Liver (tissue), 9 donors: Measurements from ENCODE around the gene SH3PXD2A. TPM values are rescaled to one million over a fixed set of nuclear protein-coding genes. Genes with fewer than 3 reads are reported as not detected.

Experiments used
- DNase-seq: peaks from one replicate; pipeline ENCODE4 v3.0.0-alpha.2; 2017; ENCODE audit warnings: low spot score
- H3K27ac ChIP-seq, 2 donors: one replicate each; pipeline ENCODE4 v1.7.0; 2013; ENCODE audit warnings: inconsistent platforms in 2 of 2, low read length in 2 of 2, control low read depth in 1 of 2, low read depth in 1 of 2, mild to moderate bottlenecking in 1 of 2
- H3K27me3 ChIP-seq, 4 donors: one replicate each; pipeline versions ENCODE4 v1.6.1 to v1.7.0; 2013; ENCODE audit warnings: low read length in 3 of 4, inconsistent platforms in 1 of 4, mild to moderate bottlenecking in 1 of 4, moderate library complexity in 1 of 4; ENCODE audit not compliant: control insufficient read depth in 4 of 4, insufficient read depth in 4 of 4
- H3K36me3 ChIP-seq, 4 donors: one replicate each; pipeline versions ENCODE4 v1.6.1 to v1.7.0; 2013; ENCODE audit warnings: low read length in 3 of 4, mild to moderate bottlenecking in 3 of 4, low read depth in 1 of 4, moderate library complexity in 1 of 4; ENCODE audit not compliant: control insufficient read depth in 4 of 4, insufficient read depth in 3 of 4
- H3K4me1 ChIP-seq, 4 donors: one replicate each; pipeline versions ENCODE4 v1.6.1 to v1.7.0; 2013; ENCODE audit warnings: low read length in 3 of 4, mild to moderate bottlenecking in 3 of 4, moderate library complexity in 1 of 4; ENCODE audit not compliant: control insufficient read depth in 4 of 4, insufficient read depth in 4 of 4
- H3K4me3 ChIP-seq, 3 donors: one replicate each; pipeline versions ENCODE4 v1.6.1 to v1.7.0; 2013; ENCODE audit warnings: low read length in 3 of 3, control low read depth in 1 of 3, low read depth in 1 of 3, mild to moderate bottlenecking in 1 of 3
- H3K9ac ChIP-seq, 2 donors: one replicate each; pipeline ENCODE4 v1.7.0; 2013; ENCODE audit warnings: low read length in 2 of 2, mild to moderate bottlenecking in 2 of 2, moderate library complexity in 2 of 2, control low read depth in 1 of 2, low read depth in 1 of 2
- H3K9me3 ChIP-seq, 4 donors: one replicate each; pipeline versions ENCODE4 v1.6.1 to v1.7.0; 2013; ENCODE audit warnings: low read length in 3 of 4; ENCODE audit not compliant: control insufficient read depth in 4 of 4
- FOXA1 ChIP-seq: IDR thresholded peaks from 2 replicates; pipeline ENCODE4 v1.6.1; 2016; ENCODE audit warnings: antibody characterized with exemption
- HNF4A ChIP-seq, 2 donors: conservative IDR thresholded peaks; 2 replicates each; pipeline ENCODE4 v1.6.1; 2016; ENCODE audit warnings: antibody characterized with exemption in 2 of 2, mild to moderate bottlenecking in 2 of 2
- JUND ChIP-seq, 2 donors: IDR thresholded peaks; 2 replicates each; pipeline ENCODE4 v1.6.1; 2016; ENCODE audit warnings: antibody characterized with exemption in 2 of 2
- NR2F2 ChIP-seq: IDR thresholded peaks from 2 replicates; pipeline ENCODE4 v1.6.1; 2016; ENCODE audit warnings: antibody characterized with exemption
- RAD21 ChIP-seq, 2 donors: IDR thresholded peaks; 2 replicates each; pipeline ENCODE4 v1.6.1; 2016; ENCODE audit warnings: antibody characterized with exemption in 2 of 2, mild to moderate bottlenecking in 2 of 2
- RXRA ChIP-seq, 2 donors: IDR thresholded peaks; 2 replicates each; pipeline ENCODE4 v1.6.1; 2017 to 2018; ENCODE audit warnings: antibody characterized with exemption in 2 of 2, mild to moderate bottlenecking in 1 of 2
- TAF1 ChIP-seq: conservative IDR thresholded peaks from 2 replicates; pipeline ENCODE4 v1.6.1; 2016; ENCODE audit warnings: antibody characterized with exemption, mild to moderate bottlenecking
- YY1 ChIP-seq: IDR thresholded peaks from 2 replicates; pipeline ENCODE4 v1.6.1; 2016; ENCODE audit warnings: antibody characterized with exemption, mild to moderate bottlenecking
- WGBS: extraction: QIAGEN DNeasy Blood & Tissue Kit; methylation state at CpG from one replicate; pipeline ENCODE4 v1.1.7; 2013; 5-methylcytosine and 5-hydroxymethylcytosine counted together
- polyA plus RNA-seq, 2 donors: library from polyadenylated mRNA; stranded (reverse) in 1 of 2; unstranded in 1 of 2; fragments of 200-250 nt in 1 of 2; fragments of >200 nt in 1 of 2; fragmentation: Nextera tagmentation in 1 of 2; extraction: Ambion mirVana in 1 of 2; gene quantifications; one replicate each; pipeline versions ENCODE4 v1.2.1 to v1.2.3, GENCODE V29; 2013 to 2015
- total RNA-seq, 2 donors: library from RNA; depleted of rRNA; stranded (reverse); fragments of >200 nt; gene quantifications; one replicate each; pipeline ENCODE4 v1.2.3, GENCODE V29; 2014
- TF ChIP-seq, protein P1 (sequence below): fragments of 150-350 bp; IDR thresholded peaks from 2 replicates; pipeline ENCODE4 v1.5.1; 2017; ENCODE audit warnings: improper control_type of control experiment, low read depth, low read length; ENCODE audit not compliant: missing input control
- TF ChIP-seq, protein P2 (sequence below): IDR thresholded peaks from 2 replicates; pipeline ENCODE4 v1.6.1; 2016; ENCODE audit warnings: antibody characterized with exemption, mild to moderate bottlenecking
- TF ChIP-seq, protein P3 (sequence below): IDR thresholded peaks from 2 replicates; pipeline ENCODE4 v1.6.1; 2016; ENCODE audit warnings: antibody characterized with exemption
- TF ChIP-seq, protein P4 (sequence below): IDR thresholded peaks from 2 replicates; pipeline ENCODE4 v1.6.1; 2016; ENCODE audit warnings: antibody characterized with exemption
- donor health status: healthy.
- donor health status: healthy.
- donor health status: healthy.
- donor health status: healthy.
- donor health status: healthy.

The SH3PXD2A gene
- total and polyA plus RNA-seq, 4 donors, result 0.82 to 5.5 (median 3.9) TPM

DNA sequence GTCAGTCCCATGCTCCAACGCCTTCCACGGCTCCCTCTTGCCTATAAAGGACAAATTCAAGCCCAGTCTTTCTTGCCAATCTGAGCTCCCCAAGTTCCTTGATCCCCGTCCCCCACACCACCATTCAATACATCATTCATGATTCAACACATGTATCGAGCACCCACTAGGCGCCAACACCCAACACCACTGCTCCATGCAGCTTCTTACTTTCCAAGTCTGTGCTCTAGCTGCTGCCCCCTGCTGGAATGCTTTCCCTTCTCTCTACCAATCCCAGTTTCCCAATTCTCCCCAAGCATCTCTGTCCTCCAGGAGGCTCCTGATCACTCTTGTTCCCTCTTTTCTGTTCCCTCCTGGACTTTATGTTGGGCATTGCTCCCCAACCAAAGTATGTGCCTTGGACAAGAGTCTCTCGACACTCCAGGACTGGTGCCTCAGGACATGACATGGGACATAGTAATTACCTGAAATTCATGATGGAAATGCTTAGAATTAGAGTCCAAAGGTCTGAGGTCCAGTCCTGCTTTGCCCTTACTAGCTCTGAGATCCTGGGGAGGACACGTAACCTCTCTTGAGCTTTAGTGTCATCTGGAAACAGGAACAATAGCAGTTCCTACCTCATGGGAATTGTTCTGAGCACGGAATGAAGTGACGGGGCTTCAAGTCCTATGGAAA is 189.2 kb downstream of the SH3PXD2A start:
- peak in 1 of 2 donors; percentile 57 for TF ChIP-seq HNF4A (conservative IDR thresholded peaks at IDR 0.05)
- TF ChIP-seq FOXA1, result no peak
- no peak for TF ChIP-seq RXRA (IDR thresholded peaks at IDR 0.05)
- TF ChIP-seq, protein P1, sequence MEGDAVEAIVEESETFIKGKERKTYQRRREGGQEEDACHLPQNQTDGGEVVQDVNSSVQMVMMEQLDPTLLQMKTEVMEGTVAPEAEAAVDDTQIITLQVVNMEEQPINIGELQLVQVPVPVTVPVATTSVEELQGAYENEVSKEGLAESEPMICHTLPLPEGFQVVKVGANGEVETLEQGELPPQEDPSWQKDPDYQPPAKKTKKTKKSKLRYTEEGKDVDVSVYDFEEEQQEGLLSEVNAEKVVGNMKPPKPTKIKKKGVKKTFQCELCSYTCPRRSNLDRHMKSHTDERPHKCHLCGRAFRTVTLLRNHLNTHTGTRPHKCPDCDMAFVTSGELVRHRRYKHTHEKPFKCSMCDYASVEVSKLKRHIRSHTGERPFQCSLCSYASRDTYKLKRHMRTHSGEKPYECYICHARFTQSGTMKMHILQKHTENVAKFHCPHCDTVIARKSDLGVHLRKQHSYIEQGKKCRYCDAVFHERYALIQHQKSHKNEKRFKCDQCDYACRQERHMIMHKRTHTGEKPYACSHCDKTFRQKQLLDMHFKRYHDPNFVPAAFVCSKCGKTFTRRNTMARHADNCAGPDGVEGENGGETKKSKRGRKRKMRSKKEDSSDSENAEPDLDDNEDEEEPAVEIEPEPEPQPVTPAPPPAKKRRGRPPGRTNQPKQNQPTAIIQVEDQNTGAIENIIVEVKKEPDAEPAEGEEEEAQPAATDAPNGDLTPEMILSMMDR, result peak; percentile 39
- peak; percentile 53 to 73 for TF ChIP-seq RAD21 (IDR thresholded peaks at IDR 0.05)
- TF ChIP-seq, protein P2, sequence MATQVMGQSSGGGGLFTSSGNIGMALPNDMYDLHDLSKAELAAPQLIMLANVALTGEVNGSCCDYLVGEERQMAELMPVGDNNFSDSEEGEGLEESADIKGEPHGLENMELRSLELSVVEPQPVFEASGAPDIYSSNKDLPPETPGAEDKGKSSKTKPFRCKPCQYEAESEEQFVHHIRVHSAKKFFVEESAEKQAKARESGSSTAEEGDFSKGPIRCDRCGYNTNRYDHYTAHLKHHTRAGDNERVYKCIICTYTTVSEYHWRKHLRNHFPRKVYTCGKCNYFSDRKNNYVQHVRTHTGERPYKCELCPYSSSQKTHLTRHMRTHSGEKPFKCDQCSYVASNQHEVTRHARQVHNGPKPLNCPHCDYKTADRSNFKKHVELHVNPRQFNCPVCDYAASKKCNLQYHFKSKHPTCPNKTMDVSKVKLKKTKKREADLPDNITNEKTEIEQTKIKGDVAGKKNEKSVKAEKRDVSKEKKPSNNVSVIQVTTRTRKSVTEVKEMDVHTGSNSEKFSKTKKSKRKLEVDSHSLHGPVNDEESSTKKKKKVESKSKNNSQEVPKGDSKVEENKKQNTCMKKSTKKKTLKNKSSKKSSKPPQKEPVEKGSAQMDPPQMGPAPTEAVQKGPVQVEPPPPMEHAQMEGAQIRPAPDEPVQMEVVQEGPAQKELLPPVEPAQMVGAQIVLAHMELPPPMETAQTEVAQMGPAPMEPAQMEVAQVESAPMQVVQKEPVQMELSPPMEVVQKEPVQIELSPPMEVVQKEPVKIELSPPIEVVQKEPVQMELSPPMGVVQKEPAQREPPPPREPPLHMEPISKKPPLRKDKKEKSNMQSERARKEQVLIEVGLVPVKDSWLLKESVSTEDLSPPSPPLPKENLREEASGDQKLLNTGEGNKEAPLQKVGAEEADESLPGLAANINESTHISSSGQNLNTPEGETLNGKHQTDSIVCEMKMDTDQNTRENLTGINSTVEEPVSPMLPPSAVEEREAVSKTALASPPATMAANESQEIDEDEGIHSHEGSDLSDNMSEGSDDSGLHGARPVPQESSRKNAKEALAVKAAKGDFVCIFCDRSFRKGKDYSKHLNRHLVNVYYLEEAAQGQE, result no peak
- TF ChIP-seq, protein P3, sequence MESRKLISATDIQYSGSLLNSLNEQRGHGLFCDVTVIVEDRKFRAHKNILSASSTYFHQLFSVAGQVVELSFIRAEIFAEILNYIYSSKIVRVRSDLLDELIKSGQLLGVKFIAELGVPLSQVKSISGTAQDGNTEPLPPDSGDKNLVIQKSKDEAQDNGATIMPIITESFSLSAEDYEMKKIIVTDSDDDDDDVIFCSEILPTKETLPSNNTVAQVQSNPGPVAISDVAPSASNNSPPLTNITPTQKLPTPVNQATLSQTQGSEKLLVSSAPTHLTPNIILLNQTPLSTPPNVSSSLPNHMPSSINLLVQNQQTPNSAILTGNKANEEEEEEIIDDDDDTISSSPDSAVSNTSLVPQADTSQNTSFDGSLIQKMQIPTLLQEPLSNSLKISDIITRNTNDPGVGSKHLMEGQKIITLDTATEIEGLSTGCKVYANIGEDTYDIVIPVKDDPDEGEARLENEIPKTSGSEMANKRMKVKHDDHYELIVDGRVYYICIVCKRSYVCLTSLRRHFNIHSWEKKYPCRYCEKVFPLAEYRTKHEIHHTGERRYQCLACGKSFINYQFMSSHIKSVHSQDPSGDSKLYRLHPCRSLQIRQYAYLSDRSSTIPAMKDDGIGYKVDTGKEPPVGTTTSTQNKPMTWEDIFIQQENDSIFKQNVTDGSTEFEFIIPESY, result no peak
- no peak for TF ChIP-seq YY1
- H3K27me3 ChIP-seq, result no peaks in the 10 kb centered on the region
- H3K4me3 ChIP-seq, result no peak overlapping the region
- no peaks in the 10 kb centered on the region for H3K36me3 ChIP-seq
- H3K9me3 ChIP-seq, result no peaks in the 10 kb centered on the region
- 96% methylated on average over 9 of the region's 9 CpGs for WGBS
- no peak overlapping the region for H3K27ac ChIP-seq
- no peak overlapping the region for H3K9ac ChIP-seq
- peaks cover 7 to 46% (median 31%) of the 10 kb centered on the region in 4 donors for H3K4me1 ChIP-seq
- no peak for DNase-seq

DNA sequence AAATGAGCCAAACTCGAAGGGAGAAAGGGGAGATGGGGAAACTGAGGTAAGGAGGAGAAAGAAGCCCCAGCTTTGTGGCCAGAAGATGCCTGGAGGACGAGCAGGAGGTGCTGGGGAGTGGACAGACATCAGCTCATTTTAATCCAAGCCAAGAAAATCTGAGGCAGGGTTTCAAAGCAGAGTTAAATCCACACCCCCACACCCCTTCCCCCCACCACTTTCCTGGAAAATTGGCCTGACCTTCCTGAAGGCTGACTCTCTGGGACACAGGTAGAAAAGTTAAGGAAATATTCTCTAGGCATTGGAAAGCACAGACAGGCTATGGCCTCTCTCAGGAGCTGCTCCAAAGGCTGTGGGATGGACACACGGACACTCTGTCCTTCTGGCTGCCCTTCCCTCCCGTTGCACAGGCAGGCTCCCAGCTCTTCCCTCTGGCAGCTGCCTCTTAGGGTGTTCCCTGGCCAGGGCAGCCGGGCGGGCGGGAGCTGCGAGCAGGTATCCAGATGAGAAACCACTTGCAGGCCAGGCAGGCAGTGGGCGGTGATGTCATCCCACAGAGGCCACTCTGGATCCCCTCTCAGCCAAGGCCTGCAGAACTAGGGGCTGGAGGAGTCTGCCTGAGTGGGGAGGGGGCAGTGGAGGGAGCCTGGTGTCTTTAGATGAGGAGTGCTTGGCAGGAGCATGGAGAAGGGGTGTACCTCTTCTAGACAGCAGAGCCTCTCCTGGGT is 190.1 kb downstream of the SH3PXD2A start:
- peaks cover 7 to 55% (median 34%) of the 10 kb centered on the region in 4 donors for H3K4me1 ChIP-seq
- no peak for DNase-seq
- WGBS, result 50% methylated on average over 9 of the region's 9 CpGs
- H3K9ac ChIP-seq, result no peak overlapping the region
- H3K4me3 ChIP-seq, result no peak overlapping the region
- TF ChIP-seq TAF1 (no peak), HNF4A (conservative IDR thresholded peaks at IDR 0.05) (no peak), NR2F2 (no peak), JUND (IDR thresholded peaks at IDR 0.05) (no peak)
- TF ChIP-seq, protein P3, result no peak
- TF ChIP-seq, protein P2, result no peak
- TF ChIP-seq, protein P4, sequence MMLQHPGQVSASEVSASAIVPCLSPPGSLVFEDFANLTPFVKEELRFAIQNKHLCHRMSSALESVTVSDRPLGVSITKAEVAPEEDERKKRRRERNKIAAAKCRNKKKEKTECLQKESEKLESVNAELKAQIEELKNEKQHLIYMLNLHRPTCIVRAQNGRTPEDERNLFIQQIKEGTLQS, result no peak
- H3K27me3 ChIP-seq, result no peaks in the 10 kb centered on the region
- H3K36me3 ChIP-seq, result no peaks in the 10 kb centered on the region
- no peaks in the 10 kb centered on the region for H3K9me3 ChIP-seq
- no peak overlapping the region for H3K27ac ChIP-seq
